ENCODE results near the gene BCL7C.
"Not testable (repeated sequence)": the region's sequence is repeated elsewhere in the genome, so short reads cannot be mapped to it uniquely, and the experiment has no call there.

Gene BCL7C

GRCh38 chr16:30896889-30897733 lies 3.2 kb upstream of the BCL7C start:
- in situ Hi-C loops (cut with HindIII; ENCODE audit: low sequenced_read_pairs), result no loop called here

- in situ Hi-C loops (cut with HindIII; ENCODE audit: low sequenced_read_pairs), result no loop called here
These were observed 2.5 kb upstream of the BCL7C start, which contains the start of gene CTF1 for GRCh38 chr16:30896261-30896888. Gene CTF1 (plus strand): TSS chr16:30896614. CDS start chr16:30896644, 30 bp downstream.

GRCh38 chr16:30895627-30896260 lies 1.9 kb upstream of the BCL7C start:
- in situ Hi-C loops (cut with HindIII; ENCODE audit: low sequenced_read_pairs), result no loop called here

- in situ Hi-C loops (cut with HindIII; ENCODE audit: low sequenced_read_pairs), result no loop called here
These were observed 877 bp upstream of the BCL7C start for GRCh38 chr16:30894540-30895368.

- in situ Hi-C loops (cut with HindIII; ENCODE audit: low sequenced_read_pairs), result no loop called here
These were observed 497 bp downstream of the BCL7C start for GRCh38 chr16:30893417-30893743.

- in situ Hi-C loops (cut with HindIII; ENCODE audit: low sequenced_read_pairs), result no loop called here
These were observed 1.0 kb downstream of the BCL7C start for GRCh38 chr16:30892670-30893416.

- in situ Hi-C loops (cut with HindIII; ENCODE audit: low sequenced_read_pairs), result not testable (repeated sequence)
These were observed 2.6 kb downstream of the BCL7C start for GRCh38 chr16:30891043-30891823.

GRCh38 chr16:30889721-30890120 lies 4.2 kb downstream of the BCL7C start:
- in situ Hi-C loops (cut with HindIII; ENCODE audit: low sequenced_read_pairs), result loop anchor here (5.0 kb wide), 1 partner anchor 58 kb away; the partner anchor contains the start of gene ORAI3

- in situ Hi-C loops (cut with HindIII; ENCODE audit: low sequenced_read_pairs), result loop anchor here (5.0 kb wide), 1 partner anchor 58 kb away; the partner anchor contains the start of gene ORAI3
These were observed 4.9 kb downstream of the BCL7C start for GRCh38 chr16:30888856-30889499.

- in situ Hi-C loops (cut with HindIII; ENCODE audit: low sequenced_read_pairs), result loop anchor here (5.0 kb wide), 1 partner anchor 59 kb away; the partner anchor contains the start of gene ORAI3
These were observed 6.0 kb downstream of the BCL7C start for GRCh38 chr16:30887927-30888326.

GRCh38 chr16:30886145-30886544 lies 7.7 kb downstream of the BCL7C start:
- in situ Hi-C loops (cut with HindIII; ENCODE audit: low sequenced_read_pairs), result loop anchor here (5.0 kb wide), 1 partner anchor 61 kb away; the partner anchor contains the start of gene ORAI3

- in situ Hi-C loops (cut with HindIII; ENCODE audit: low sequenced_read_pairs), result loop anchor here (5.0 kb wide), 1 partner anchor 62 kb away; the partner anchor contains the start of gene ORAI3
These were observed 8.7 kb downstream of the BCL7C start for GRCh38 chr16:30885196-30885595.

- in situ Hi-C loops (cut with HindIII; ENCODE audit: low sequenced_read_pairs), result loop anchor here (5.0 kb wide), 1 partner anchor 63 kb away; the partner anchor contains the start of gene ORAI3
These were observed 9.1 kb downstream of the BCL7C start for GRCh38 chr16:30884760-30885159.

- in situ Hi-C loops (cut with HindIII; ENCODE audit: low sequenced_read_pairs), result no loop called here
These were observed 11.2 kb downstream of the BCL7C start for GRCh38 chr16:30882429-30883310.

- in situ Hi-C loops (cut with HindIII; ENCODE audit: low sequenced_read_pairs), result loop anchor here (5.0 kb wide), 1 partner anchor 105 kb away; no protein-coding TSS in a partner anchor
These were observed 17.0 kb downstream of the BCL7C start for GRCh38 chr16:30876867-30877266.

- in situ Hi-C loops (cut with HindIII; ENCODE audit: low sequenced_read_pairs), result loop anchor here (5.0 kb wide), 1 partner anchor 104 kb away; no protein-coding TSS in a partner anchor
These were observed 17.7 kb downstream of the BCL7C start for GRCh38 chr16:30875871-30876801.

Measured in endothelial cell of hepatic sinusoid (primary cell).